Measurements from ENCODE around the gene SCART1. TPM values are rescaled to one million over a fixed set of nuclear protein-coding genes. Genes with fewer than 3 reads are reported as not detected.

SCART1 gene
- total RNA-seq, 1 experiment from 2014 or later = 3.7 TPM

DNA sequence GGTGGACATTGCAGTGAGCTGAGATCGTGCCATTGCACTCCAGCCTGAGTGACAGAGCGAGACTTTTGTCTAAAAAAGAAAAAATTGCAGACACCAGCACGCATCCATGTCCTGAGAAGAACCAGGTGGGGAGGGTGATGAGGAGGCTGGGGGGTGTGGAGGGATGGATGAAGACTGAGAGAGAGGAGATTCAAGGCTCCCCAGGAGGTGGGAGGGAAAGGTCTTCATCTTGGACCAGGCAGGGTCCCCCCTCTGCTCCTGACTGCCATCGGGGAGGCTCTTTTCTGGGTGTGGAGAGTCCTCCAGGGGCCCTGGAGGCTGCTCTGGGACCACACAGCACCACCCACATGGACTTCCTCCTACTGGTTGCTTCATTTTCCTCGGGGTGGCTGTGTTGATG, 1.5 kb downstream of the SCART1 start (continued):
- no peak for TF ChIP-seq SP1 (IDR thresholded peaks at IDR 0.05; ENCODE audit: low read depth)
- TF ChIP-seq ZFX (IDR thresholded peaks at IDR 0.05) = no peak
- no peak for TF ChIP-seq EZH2phosphoT487 (IDR thresholded peaks at IDR 0.05; ENCODE audit: borderline replicate concordance)
- no peak for TF ChIP-seq SIN3A (IDR thresholded peaks at IDR 0.05; ENCODE audit: low read depth)
- TF ChIP-seq POLR2A (IDR thresholded peaks at IDR 0.05; ENCODE audit: borderline replicate concordance, extremely low read depth, insufficient read depth, insufficient read length) = no peak
- TF ChIP-seq SRF (IDR thresholded peaks at IDR 0.05; ENCODE audit: low read depth) = no peak
- no peak for TF ChIP-seq YY1 (IDR thresholded peaks at IDR 0.05; ENCODE audit: extremely low read depth, insufficient replicate concordance, low read depth, low read length)
- TF ChIP-seq CBX3 (IDR thresholded peaks at IDR 0.05; ENCODE audit: low read depth) = no peak

DNA sequence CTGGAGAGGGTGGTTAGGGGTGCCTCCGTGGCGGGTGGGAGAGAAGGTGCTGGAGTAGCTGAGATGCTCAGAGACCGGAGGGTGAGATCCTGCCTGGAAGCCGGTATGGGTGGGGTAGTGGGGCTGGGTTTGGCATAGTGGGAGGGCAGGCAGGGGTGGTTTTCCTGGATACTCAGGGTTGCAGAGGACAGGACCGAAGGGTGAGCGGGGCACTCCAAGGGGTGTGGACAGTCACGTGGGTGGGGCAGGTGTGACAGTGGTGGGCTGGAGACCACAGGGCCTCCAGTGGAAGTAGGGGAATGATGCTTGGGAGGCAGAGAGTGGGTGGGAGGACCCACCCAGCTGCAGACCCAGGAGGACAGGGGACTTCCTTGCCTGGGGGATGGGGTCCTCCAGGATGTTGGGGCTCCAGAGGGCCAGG, 1.9 kb downstream of the SCART1 start:
- RAD21 ChIA-PET (ENCODE audit: low non-redundant PET in 1 of 2, low total read pairs in 2 of 2, uncharacterized antibody in 2 of 2, unreplicated experiment in 2 of 2) = no interaction called here
- Histone ChIP-seq H3K27me3 (ENCODE audit: insufficient read depth, low read length) (no peaks in the 10 kb centered on the region), H3K27ac (ENCODE audit: low read depth, low read length) (no peak overlapping the region), H4K20me1 (ENCODE audit: insufficient read depth) (no peaks in the 10 kb centered on the region), H3K4me3 (replicated peaks in 1 of 2; ENCODE audit: low read depth in 1 of 2, low read length in 2 of 2) (no peak overlapping the region), H3K9ac (ENCODE audit: low read length) (no peak overlapping the region), H2AFZ (ENCODE audit: low read depth, low read length, poor library complexity, severe bottlenecking) (no peak overlapping the region), H3K4me2 (ENCODE audit: low read length) (no peak overlapping the region), H3K4me1 (ENCODE audit: control insufficient read depth in 1 of 2, insufficient read depth in 2 of 2, low read length in 2 of 2) (no peaks in the 10 kb centered on the region), H3K9me3 (ENCODE audit: control insufficient read depth in 1 of 2, insufficient read depth in 1 of 2, low read depth in 1 of 2, low read length in 2 of 2) (no peaks in the 10 kb centered on the region), H3K79me2 (ENCODE audit: insufficient read depth, low read length) (no peaks in the 10 kb centered on the region), H3K9me2 (ENCODE audit: insufficient read depth) (no peaks in the 10 kb centered on the region), H3K36me3 (ENCODE audit: control insufficient read depth in 1 of 2, insufficient read depth in 2 of 2, low read length in 2 of 2) (no peaks in the 10 kb centered on the region)
- intact Hi-C loops (cut with micrococcal nuclease) = no loop called here
- CTCF ChIA-PET = no interaction called here
- no TSS peak for BruUV-seq (replicated peaks)
- POLR2A ChIA-PET = no interaction called here
- ATAC-seq (no peak), DNase-seq (ENCODE audit: low read depth, low spot score) (no peak)
- TF ChIP-seq SIN3A (IDR thresholded peaks at IDR 0.05; ENCODE audit: low read depth) (no peak), EZH2phosphoT487 (IDR thresholded peaks at IDR 0.05; ENCODE audit: borderline replicate concordance) (no peak), ZNF274 (IDR thresholded peaks at IDR 0.05; ENCODE audit: low read depth, low read length) (no peak), TCF7L2 (IDR thresholded peaks at IDR 0.05; ENCODE audit: borderline replicate concordance, extremely low read depth, insufficient read depth, insufficient read length) (no peak), RAD21 (IDR thresholded peaks at IDR 0.05; ENCODE audit: low read depth) (no peak), EZH2 (IDR thresholded peaks at IDR 0.05) (no peak), CEBPB (IDR thresholded peaks at IDR 0.05; ENCODE audit: low read depth) (no peak), YY1 (IDR thresholded peaks at IDR 0.05; ENCODE audit: extremely low read depth, insufficient replicate concordance, low read depth, low read length) (no peak)
- TF ChIP-seq, protein P1, sequence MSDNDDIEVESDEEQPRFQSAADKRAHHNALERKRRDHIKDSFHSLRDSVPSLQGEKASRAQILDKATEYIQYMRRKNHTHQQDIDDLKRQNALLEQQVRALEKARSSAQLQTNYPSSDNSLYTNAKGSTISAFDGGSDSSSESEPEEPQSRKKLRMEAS (IDR thresholded peaks at IDR 0.05) = no peak

Data from HCT116 (cell line).